ENCODE results near the gene CCDC197. TPM values are rescaled to one million over a fixed set of nuclear protein-coding genes. Genes with fewer than 3 reads are reported as not detected.

Gene CCDC197
- total RNA-seq, 1 donor from 2014 or later = not detected

DNA sequence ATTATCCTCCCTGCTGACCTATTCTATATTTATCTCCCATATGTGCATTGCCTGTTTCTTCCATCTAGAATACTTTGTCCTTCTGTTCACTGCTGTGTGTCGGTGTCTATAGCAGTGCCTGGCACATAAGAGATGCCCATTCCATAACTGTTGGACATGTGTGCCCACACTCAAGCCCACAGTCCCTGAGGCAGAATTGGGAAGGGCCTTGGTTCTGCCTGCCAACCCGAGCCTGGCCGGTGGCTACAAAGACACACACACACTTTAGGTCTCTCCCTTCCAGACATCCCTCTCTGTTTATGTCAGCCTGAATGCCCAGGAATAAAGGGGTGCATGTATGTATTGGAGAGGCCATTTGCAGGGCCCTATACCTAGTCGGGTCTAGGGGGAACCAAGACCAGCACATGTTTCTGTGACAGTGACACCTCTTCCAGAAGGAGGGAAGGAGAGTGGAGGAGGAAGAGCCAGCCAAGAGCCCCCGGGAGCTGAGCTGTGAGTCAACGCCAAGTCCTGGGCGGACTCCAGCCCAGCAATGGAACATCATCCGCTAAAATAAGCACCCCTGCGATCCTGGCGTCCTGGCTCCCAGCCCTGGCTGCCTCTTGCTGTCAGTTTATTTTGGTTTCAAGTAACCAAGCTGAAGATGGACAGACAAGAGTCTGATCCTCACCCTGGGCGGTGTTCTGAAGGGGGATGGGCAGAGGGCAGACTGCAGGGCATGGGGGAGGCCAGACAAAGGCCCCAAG, 16.5 kb upstream of the CCDC197 start:
- H3K27ac Mint-ChIP-seq = no peak overlapping the region

DNA sequence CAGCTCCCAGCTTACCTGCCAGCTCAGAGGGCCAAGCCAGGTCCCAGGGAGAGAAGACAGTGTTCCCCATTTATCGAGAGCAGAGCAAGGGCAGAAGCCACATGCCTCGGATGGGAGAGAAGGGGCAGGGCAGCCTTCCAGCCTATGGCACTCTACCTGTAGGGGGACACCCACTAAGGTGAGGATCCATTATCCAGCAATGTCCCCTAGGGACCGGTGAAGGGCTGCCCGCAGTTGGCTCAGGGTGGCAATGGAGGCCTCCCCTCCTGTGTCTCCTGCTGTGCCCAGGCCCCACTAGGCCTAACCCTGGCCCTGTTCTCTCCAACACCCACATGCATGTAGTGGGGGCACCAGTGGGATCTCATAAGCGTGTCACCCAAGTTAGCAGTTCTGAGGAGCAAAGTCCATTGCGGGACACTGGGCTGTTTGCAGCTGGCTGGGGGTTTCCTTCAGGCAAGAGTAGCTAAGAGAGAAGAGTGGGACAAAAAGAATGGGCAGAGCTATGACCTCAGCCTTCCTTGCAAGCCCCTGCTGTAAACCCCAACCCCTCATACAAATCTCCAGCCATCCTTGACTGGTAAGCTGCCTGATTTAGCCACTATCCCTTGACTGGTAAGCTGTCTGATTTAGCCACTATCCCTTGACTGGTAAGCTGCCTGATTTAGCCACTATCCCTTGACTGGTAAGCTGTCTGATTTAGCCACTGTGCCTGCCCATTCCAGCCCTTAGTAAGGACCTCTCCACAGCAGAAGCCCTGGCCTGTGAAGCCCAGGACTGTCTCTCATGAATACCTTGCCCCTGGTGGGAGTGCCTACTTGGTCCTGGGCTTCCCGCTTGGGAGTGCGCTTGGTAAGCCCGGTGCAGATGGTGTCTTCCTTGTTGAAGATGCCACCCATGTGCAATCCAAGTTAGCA, 15.5 kb upstream of the CCDC197 start:
- DNase-seq (ENCODE audit: low spot score, unreplicated experiment) = no peak

More for the DNA sequence above, 16.5 kb upstream of the CCDC197 start:
- no peak overlapping the region for H3K4me3 Mint-ChIP-seq (ENCODE audit: low read depth)
- H3K36me3 Mint-ChIP-seq (ENCODE audit: insufficient read depth) = no peaks in the 10 kb centered on the region
- no peak for DNase-seq (ENCODE audit: low spot score, unreplicated experiment)
- TF ChIP-seq, protein P1, sequence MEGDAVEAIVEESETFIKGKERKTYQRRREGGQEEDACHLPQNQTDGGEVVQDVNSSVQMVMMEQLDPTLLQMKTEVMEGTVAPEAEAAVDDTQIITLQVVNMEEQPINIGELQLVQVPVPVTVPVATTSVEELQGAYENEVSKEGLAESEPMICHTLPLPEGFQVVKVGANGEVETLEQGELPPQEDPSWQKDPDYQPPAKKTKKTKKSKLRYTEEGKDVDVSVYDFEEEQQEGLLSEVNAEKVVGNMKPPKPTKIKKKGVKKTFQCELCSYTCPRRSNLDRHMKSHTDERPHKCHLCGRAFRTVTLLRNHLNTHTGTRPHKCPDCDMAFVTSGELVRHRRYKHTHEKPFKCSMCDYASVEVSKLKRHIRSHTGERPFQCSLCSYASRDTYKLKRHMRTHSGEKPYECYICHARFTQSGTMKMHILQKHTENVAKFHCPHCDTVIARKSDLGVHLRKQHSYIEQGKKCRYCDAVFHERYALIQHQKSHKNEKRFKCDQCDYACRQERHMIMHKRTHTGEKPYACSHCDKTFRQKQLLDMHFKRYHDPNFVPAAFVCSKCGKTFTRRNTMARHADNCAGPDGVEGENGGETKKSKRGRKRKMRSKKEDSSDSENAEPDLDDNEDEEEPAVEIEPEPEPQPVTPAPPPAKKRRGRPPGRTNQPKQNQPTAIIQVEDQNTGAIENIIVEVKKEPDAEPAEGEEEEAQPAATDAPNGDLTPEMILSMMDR (IDR thresholded peaks at IDR 0.05; ENCODE audit: unreplicated experiment) = no peak
- H3K27me3 Mint-ChIP-seq = peaks cover 18% of the 10 kb centered on the region
- H3K9me3 Mint-ChIP-seq (ENCODE audit: low read depth) = no peaks in the 10 kb centered on the region
- no peaks in the 10 kb centered on the region for H3K4me1 Mint-ChIP-seq (ENCODE audit: low read depth)

DNA sequence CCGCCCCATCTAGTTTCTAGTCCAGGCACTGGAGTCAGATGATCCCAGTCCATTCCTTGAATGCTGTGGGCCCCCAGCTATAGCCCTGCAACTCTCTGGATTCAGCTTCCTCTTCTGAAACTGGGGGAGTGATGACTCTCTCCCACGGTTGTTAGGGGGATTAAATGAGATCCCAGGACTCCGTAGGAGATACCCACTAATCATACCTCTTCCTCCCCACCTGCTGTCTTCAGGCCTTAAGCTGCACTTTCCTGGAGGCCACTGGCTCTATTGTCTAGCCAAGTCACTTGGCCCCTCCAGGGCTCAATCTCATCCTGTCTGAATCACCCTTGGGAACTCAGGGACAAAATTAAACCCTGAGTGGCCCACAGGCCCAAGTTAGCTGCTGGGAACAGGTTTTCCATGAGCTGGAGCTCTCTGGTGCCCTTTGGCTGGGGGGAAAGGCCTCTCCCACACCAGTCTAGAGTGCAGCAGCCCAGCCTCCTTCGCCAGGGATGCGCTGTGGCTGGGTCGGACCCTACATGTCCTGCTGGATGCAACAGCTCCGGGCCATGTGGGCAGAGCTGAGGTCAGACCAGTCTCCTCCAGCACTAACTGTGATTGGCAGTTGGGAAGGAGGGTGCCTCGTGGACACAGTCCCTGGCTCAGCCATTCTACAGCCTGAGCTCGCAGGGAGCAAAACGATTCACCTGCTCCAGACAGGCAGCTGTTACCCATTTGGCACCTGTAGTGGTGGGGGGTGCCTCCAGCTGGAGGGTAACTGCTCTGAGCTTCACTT, 14.7 kb upstream of the CCDC197 start:
- DNase-seq (ENCODE audit: low spot score, unreplicated experiment) = no peak
- TF ChIP-seq, protein P1 (IDR thresholded peaks at IDR 0.05; ENCODE audit: unreplicated experiment) = no peak
- H3K4me1 Mint-ChIP-seq (ENCODE audit: low read depth) = no peaks in the 10 kb centered on the region

More for the DNA sequence above, 15.5 kb upstream of the CCDC197 start:
- H3K9me3 Mint-ChIP-seq (ENCODE audit: low read depth) = no peaks in the 10 kb centered on the region
- no peaks in the 10 kb centered on the region for H3K36me3 Mint-ChIP-seq (ENCODE audit: insufficient read depth)
- TF ChIP-seq, protein P1 (IDR thresholded peaks at IDR 0.05; ENCODE audit: unreplicated experiment) = no peak
- peaks cover 12% of the 10 kb centered on the region for H3K27me3 Mint-ChIP-seq
- H3K4me3 Mint-ChIP-seq (ENCODE audit: low read depth) = no peak overlapping the region
- no peak overlapping the region for H3K27ac Mint-ChIP-seq
- H3K4me1 Mint-ChIP-seq (ENCODE audit: low read depth) = no peaks in the 10 kb centered on the region

DNA sequence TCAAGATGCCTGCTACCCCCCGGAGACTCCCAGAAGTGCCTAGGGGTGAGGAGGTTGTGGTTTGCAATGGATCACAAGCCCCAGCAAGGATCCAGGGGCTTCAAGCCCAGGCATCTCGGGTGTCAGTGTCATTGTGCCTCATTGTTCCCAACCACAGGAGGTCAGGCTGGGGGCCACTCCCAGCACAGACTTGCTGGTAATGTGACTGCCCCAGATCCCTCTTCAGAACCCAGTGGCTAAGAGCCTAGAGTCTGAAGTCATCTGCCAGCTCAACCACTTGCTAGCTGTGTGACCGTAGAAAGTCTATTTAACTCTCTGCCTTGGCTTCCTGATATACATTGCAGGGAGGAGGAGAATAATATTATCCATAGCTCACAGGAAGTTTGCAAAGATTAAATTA, 13.0 kb upstream of the CCDC197 start:
- Mint-ChIP-seq H3K36me3 (ENCODE audit: insufficient read depth) (no peaks in the 10 kb centered on the region), H3K4me1 (ENCODE audit: low read depth) (no peaks in the 10 kb centered on the region), H3K27ac (no peak overlapping the region), H3K4me3 (ENCODE audit: low read depth) (no peak overlapping the region), H3K9me3 (ENCODE audit: low read depth) (no peaks in the 10 kb centered on the region), H3K27me3 (peaks cover 8% of the 10 kb centered on the region)
- no peak for DNase-seq (ENCODE audit: low spot score, unreplicated experiment)
- TF ChIP-seq, protein P1 (IDR thresholded peaks at IDR 0.05; ENCODE audit: unreplicated experiment) = no peak

More for the DNA sequence above, 14.7 kb upstream of the CCDC197 start:
- Mint-ChIP-seq H3K36me3 (ENCODE audit: insufficient read depth) (no peaks in the 10 kb centered on the region), H3K4me3 (ENCODE audit: low read depth) (no peak overlapping the region), H3K9me3 (ENCODE audit: low read depth) (no peaks in the 10 kb centered on the region), H3K27me3 (peaks cover 8% of the 10 kb centered on the region), H3K27ac (no peak overlapping the region)

DNA sequence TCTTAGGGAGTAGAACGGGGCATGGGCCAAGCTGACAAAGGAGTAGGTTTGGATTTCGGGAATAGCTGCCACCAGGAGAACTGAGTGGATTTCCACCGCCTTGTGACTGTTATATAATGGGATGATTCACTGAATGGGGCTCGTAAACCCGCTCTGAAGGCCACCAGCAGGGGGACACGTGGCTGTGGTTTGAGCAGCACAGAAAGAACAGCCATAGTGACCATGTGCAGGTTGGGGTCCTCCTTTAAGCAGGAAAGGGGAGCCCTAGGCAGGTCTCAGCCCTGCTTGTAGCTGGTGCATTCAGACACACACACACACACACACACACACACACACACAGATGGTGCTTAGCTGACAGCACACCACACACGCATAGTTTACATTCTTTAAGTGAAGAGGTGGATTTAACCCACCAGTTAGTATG, 12.1 kb upstream of the CCDC197 start:
- H3K4me3 Mint-ChIP-seq (ENCODE audit: low read depth) = no peak overlapping the region
- peaks cover 8% of the 10 kb centered on the region for H3K27me3 Mint-ChIP-seq
- no peaks in the 10 kb centered on the region for H3K36me3 Mint-ChIP-seq (ENCODE audit: insufficient read depth)
- H3K4me1 Mint-ChIP-seq (ENCODE audit: low read depth) = peaks cover 3% of the 10 kb centered on the region
- H3K9me3 Mint-ChIP-seq (ENCODE audit: low read depth) = no peaks in the 10 kb centered on the region
- no peak overlapping the region for H3K27ac Mint-ChIP-seq
- DNase-seq (ENCODE audit: low spot score, unreplicated experiment) = no peak
- TF ChIP-seq, protein P1 (IDR thresholded peaks at IDR 0.05; ENCODE audit: unreplicated experiment) = peak; percentile 51

Measured in progenitor cell of endocrine pancreas (in vitro differentiated cells).